ENCODE data around the gene SLC12A9.
"Not testable (repeated sequence)": the region's sequence is repeated elsewhere in the genome, so short reads cannot be mapped to it uniquely, and the experiment has no call there.

The SLC12A9 gene

GRCh38 chr7:100897772-100898454 is 45.4 kb downstream of the SLC12A9 start:
- DNase-seq, result no peak

- DNase-seq, result no peak
These were observed 46.9 kb downstream of the SLC12A9 start for GRCh38 chr7:100899432-100899831.

- DNase-seq, result no peak
These were observed 48.5 kb downstream of the SLC12A9 start for GRCh38 chr7:100900978-100901377.

- DNase-seq, result no peak
These were observed 49.4 kb downstream of the SLC12A9 start for GRCh38 chr7:100901921-100902332.

- no peak for DNase-seq
These were observed 50.1 kb downstream of the SLC12A9 start for GRCh38 chr7:100902638-100903037.

- no peak for DNase-seq
These were observed 56.0 kb downstream of the SLC12A9 start for GRCh38 chr7:100908512-100908911.

- DNase-seq, result not testable (repeated sequence)
These were observed 57.9 kb downstream of the SLC12A9 start for GRCh38 chr7:100910443-100910842.

- DNase-seq, result no peak
These were observed 59.0 kb downstream of the SLC12A9 start for GRCh38 chr7:100911484-100911883.

GRCh38 chr7:100914208-100914878 is 61.8 kb downstream of the SLC12A9 start:
- no peak for DNase-seq

GRCh38 chr7:100914879-100915447 is 62.5 kb downstream of the SLC12A9 start:
- no peak for DNase-seq

Data from activated naive CD4-positive, alpha-beta T cell treated with anti-CD3 and anti-CD28 coated beads, Interleukin-2, amount 50 U/mL, for 16 hours (primary cell).